Activated B cell treated with CpG ODN at 0.5 μM for 24 hours (primary cell): Measurements from ENCODE around the gene FAM9C. TPM values are rescaled to one million over a fixed set of nuclear protein-coding genes. Genes with fewer than 3 reads are reported as not detected.

Experiments
- ATAC-seq: fragments of 200-7000 bp; cut with Tn5 transposase; one replicate; pipeline ENCODE4 v1.10.0; 2021; ENCODE audit warnings: low read depth, mild to moderate bottlenecking, moderate library complexity
- CTCF ChIA-PET: fragments of 350-600 bp; sonication (Branson Sonifier 250); formaldehyde crosslinking; loops from one replicate; lab custom pipeline; 2021; ENCODE audit warnings: antibody characterized with exemption; lab: Charles Lee
- POLR2A ChIA-PET: fragments of 350-600 bp; sonication (Branson Sonifier 250); formaldehyde crosslinking; loops from one replicate; lab custom pipeline; 2021; ENCODE audit warnings: antibody characterized with exemption; lab: Charles Lee
- DNase-seq: peaks from one replicate; pipeline ENCODE4 v3.0.0; 2022
- H3K27ac Mint-ChIP-seq: one replicate; pipeline ENCODE4 v1.8.0; 2020; ENCODE audit warnings: mixed read lengths
- H3K27me3 Mint-ChIP-seq: one replicate; pipeline ENCODE4 v1.8.0; 2021; ENCODE audit warnings: mixed read lengths
- H3K36me3 Mint-ChIP-seq: one replicate; pipeline ENCODE4 v1.8.0; 2021; ENCODE audit warnings: low read depth, mixed read lengths
- H3K4me1 Mint-ChIP-seq: one replicate; pipeline ENCODE4 v1.8.0; 2021; ENCODE audit warnings: mixed read lengths
- H3K4me3 Mint-ChIP-seq: one replicate; pipeline ENCODE4 v1.8.0; 2020; ENCODE audit warnings: mild to moderate bottlenecking, mixed read lengths
- H3K9me3 Mint-ChIP-seq: one replicate; pipeline ENCODE4 v1.8.0; 2020; ENCODE audit warnings: mixed read lengths
- CTCF ChIP-seq: fragments of 200-600 bp; IDR thresholded peaks from one replicate; pipeline ENCODE4 v1.8.0; 2022; ENCODE audit warnings: antibody characterized with exemption, mild to moderate bottlenecking
- intact Hi-C: fragments of 100-400 bp; cut with micrococcal nuclease; formaldehyde crosslinking; loops from one replicate; pipeline ENCODE4 v1.15.1; 2024
- total RNA-seq: library from RNA; stranded (reverse); gene quantifications from 2 replicates; pipeline ENCODE4 v1.2.3, GENCODE V29; 2022

Gene FAM9C
- total RNA-seq, 1 donor from 2014 or later, result not detected

- peak overlapping the region; percentile 84 for H3K27ac Mint-ChIP-seq
- no peaks in the 10 kb centered on the region for H3K36me3 Mint-ChIP-seq
- no peaks in the 10 kb centered on the region for H3K27me3 Mint-ChIP-seq
- ChIA-PET CTCF (interaction anchor here (1.1 to 3.7 kb wide), 3 partner anchors 14 to 130 kb away, joined by 4 to 20 read pairs (median 9); no protein-coding TSS in a partner anchor), POLR2A (interaction anchor here (0.6 to 4.5 kb wide), 18 partner anchors 10 to 412 kb away, joined by 3 to 41 read pairs (median 6); partner anchors contain the start of gene TMSB4X)
- no peak overlapping the region for H3K4me3 Mint-ChIP-seq
- TF ChIP-seq CTCF, result no peak
- ATAC-seq (peak; percentile 30), DNase-seq (no peak)
- intact Hi-C loops, result loop anchor here (1.0 kb wide), 1 partner anchor 98 kb away; no protein-coding TSS in a partner anchor
- H3K9me3 Mint-ChIP-seq, result no peaks in the 10 kb centered on the region
- H3K4me1 Mint-ChIP-seq, result peaks cover 74% of the 10 kb centered on the region
Measured at GRCh38 chrX:13076176-13076961, 31.9 kb upstream of the FAM9C start.

- intact Hi-C loops, result loop anchor here (1.0 to 5.0 kb wide), 6 partner anchors 13 to 123 kb away; no protein-coding TSS in a partner anchor
Measured at GRCh38 chrX:13074297-13075262, 30.2 kb upstream of the FAM9C start.

GRCh38 chrX:13069771-13070416 lies 25.5 kb upstream of the FAM9C start:
- Mint-ChIP-seq H3K4me3 (no peak overlapping the region), H3K27me3 (no peaks in the 10 kb centered on the region), H3K4me1 (peaks cover 25% of the 10 kb centered on the region), H3K27ac (no peak overlapping the region), H3K36me3 (no peaks in the 10 kb centered on the region), H3K9me3 (peaks cover 3% of the 10 kb centered on the region)
- DNase-seq (no peak), ATAC-seq (no peak)
- TF ChIP-seq CTCF, result no peak
- intact Hi-C loops, result loop anchor here (5.0 kb wide), 1 partner anchor 33 kb away; no protein-coding TSS in a partner anchor
- ChIA-PET CTCF (interaction anchor here (2.0 kb wide), 1 partner anchor 18 kb away, joined by 4 read pairs; no protein-coding TSS in a partner anchor), POLR2A (interaction anchor here (0.7 kb wide), 1 partner anchor 18 kb away, joined by 4 read pairs; no protein-coding TSS in a partner anchor)

More at GRCh38 chrX:13074297-13075262, 30.2 kb upstream of the FAM9C start:
- Mint-ChIP-seq H3K27ac (peak overlapping the region; percentile 92), H3K9me3 (no peaks in the 10 kb centered on the region), H3K4me3 (peak overlapping the region; percentile 13), H3K36me3 (no peaks in the 10 kb centered on the region), H3K4me1 (peaks cover 57% of the 10 kb centered on the region), H3K27me3 (no peaks in the 10 kb centered on the region)
- no peak for DNase-seq
- TF ChIP-seq CTCF, result no peak
- peak; percentile 89 for ATAC-seq
- POLR2A ChIA-PET, result interaction anchor here (0.5 to 4.5 kb wide), 11 partner anchors 12 to 118 kb away, joined by 3 to 41 read pairs (median 9); partner anchors contain the start of gene TMSB4X
- CTCF ChIA-PET, result interaction anchor here (2.4 to 3.7 kb wide), 2 partner anchors 18 to 128 kb away, joined by 9 to 20 read pairs; no protein-coding TSS in a partner anchor

- Mint-ChIP-seq H3K36me3 (no peaks in the 10 kb centered on the region), H3K27ac (no peak overlapping the region), H3K4me3 (no peak overlapping the region), H3K4me1 (peaks cover 18% of the 10 kb centered on the region), H3K9me3 (peaks cover 3% of the 10 kb centered on the region), H3K27me3 (no peaks in the 10 kb centered on the region)
- DNase-seq (no peak), ATAC-seq (no peak)
- CTCF ChIA-PET, result interaction anchor here (2.0 kb wide), 1 partner anchor 17 kb away, joined by 4 read pairs; no protein-coding TSS in a partner anchor
- intact Hi-C loops, result no loop called here
- no peak for TF ChIP-seq CTCF
- POLR2A ChIA-PET, result no interaction called here
Measured at GRCh38 chrX:13068651-13069050, 24.2 kb upstream of the FAM9C start.
